ENCODE results near the gene CYB561D1. TPM values are rescaled to one million over a fixed set of nuclear protein-coding genes. Genes with fewer than 3 reads are reported as not detected.

The CYB561D1 gene
- total RNA-seq, 1 experiment from 2014 or later = 5.7 TPM

GRCh38 chr1:109504974-109505373, 11.1 kb downstream of the CYB561D1 start:
- no TSS peak for BruUV-seq (replicated peaks)
- no peak overlapping the region for H3K4me3 ChIP-seq (ENCODE audit: low read depth, low read length, poor library complexity, severe bottlenecking)
- no peak for TF ChIP-seq EZH2 (IDR thresholded peaks at IDR 0.05; ENCODE audit: borderline replicate concordance, low read depth, low read length, poor library complexity, severe bottlenecking)
- TF ChIP-seq CTCF (conservative IDR thresholded peaks at IDR 0.05; ENCODE audit: low read depth, low read length) = no peak
- peaks cover 1% of the 10 kb centered on the region for H3K4me1 ChIP-seq (ENCODE audit: insufficient read depth, low read length, poor library complexity, severe bottlenecking)
- no peaks in the 10 kb centered on the region for H3K27me3 ChIP-seq (replicated peaks; ENCODE audit: insufficient read depth, low read depth, low read length, poor library complexity)
- no peak overlapping the region for H3K27ac ChIP-seq (ENCODE audit: low read depth, low read length, poor library complexity, severe bottlenecking)
- DNase-seq (ENCODE audit: low spot score) = no peak
- ChIA-PET CTCF (no interaction called here), POLR2A (ENCODE audit: low non-redundant PET) (no interaction called here)
- no peaks in the 10 kb centered on the region for H3K36me3 ChIP-seq (ENCODE audit: insufficient read depth, low read length, poor library complexity, severe bottlenecking)
- no peaks in the 10 kb centered on the region for H3K9me3 ChIP-seq (ENCODE audit: low read depth, low read length, poor library complexity, severe bottlenecking)
- intact Hi-C loops (cut with micrococcal nuclease; ENCODE audit: unreplicated experiment) = no loop called here

GRCh38 chr1:109508001-109508872, 14.3 kb downstream of the CYB561D1 start:
- BruUV-seq (replicated peaks) = no TSS peak

GRCh38 chr1:109508873-109509175, 14.9 kb downstream of the CYB561D1 start:
- peak overlapping the region; percentile 57 for H3K4me3 ChIP-seq (ENCODE audit: low read depth, low read length, poor library complexity, severe bottlenecking)
- BruUV-seq (replicated peaks) = no TSS peak
- intact Hi-C loops (cut with micrococcal nuclease; ENCODE audit: unreplicated experiment) = no loop called here

More at GRCh38 chr1:109508001-109508872, 14.3 kb downstream of the CYB561D1 start:
- Histone ChIP-seq H3K27ac (ENCODE audit: low read depth, low read length, poor library complexity, severe bottlenecking) (no peak overlapping the region), H3K4me1 (ENCODE audit: insufficient read depth, low read length, poor library complexity, severe bottlenecking) (peaks cover 7% of the 10 kb centered on the region), H3K9me3 (ENCODE audit: low read depth, low read length, poor library complexity, severe bottlenecking) (no peaks in the 10 kb centered on the region), H3K4me3 (ENCODE audit: low read depth, low read length, poor library complexity, severe bottlenecking) (no peak overlapping the region), H3K36me3 (ENCODE audit: insufficient read depth, low read length, poor library complexity, severe bottlenecking) (no peaks in the 10 kb centered on the region), H3K27me3 (replicated peaks; ENCODE audit: insufficient read depth, low read depth, low read length, poor library complexity) (no peaks in the 10 kb centered on the region)
- no peak for DNase-seq (ENCODE audit: low spot score)
- no peak for TF ChIP-seq EZH2 (IDR thresholded peaks at IDR 0.05; ENCODE audit: borderline replicate concordance, low read depth, low read length, poor library complexity, severe bottlenecking)
- TF ChIP-seq CTCF (conservative IDR thresholded peaks at IDR 0.05; ENCODE audit: low read depth, low read length) = no peak
- ChIA-PET POLR2A (ENCODE audit: low non-redundant PET) (no interaction called here), CTCF (interaction anchor here (0.7 to 1.7 kb wide), 2 partner anchors 18 to 24 kb away, joined by 3 to 5 read pairs; no protein-coding TSS in a partner anchor)
- intact Hi-C loops (cut with micrococcal nuclease; ENCODE audit: unreplicated experiment) = no loop called here

More at GRCh38 chr1:109508873-109509175, 14.9 kb downstream of the CYB561D1 start:
- H3K9me3 ChIP-seq (ENCODE audit: low read depth, low read length, poor library complexity, severe bottlenecking) = no peaks in the 10 kb centered on the region
- no peak for TF ChIP-seq EZH2 (IDR thresholded peaks at IDR 0.05; ENCODE audit: borderline replicate concordance, low read depth, low read length, poor library complexity, severe bottlenecking)
- no peak for TF ChIP-seq CTCF (conservative IDR thresholded peaks at IDR 0.05; ENCODE audit: low read depth, low read length)
- POLR2A ChIA-PET (ENCODE audit: low non-redundant PET) = no interaction called here
- no peak for DNase-seq (ENCODE audit: low spot score)
- no peaks in the 10 kb centered on the region for H3K27me3 ChIP-seq (replicated peaks; ENCODE audit: insufficient read depth, low read depth, low read length, poor library complexity)
- H3K36me3 ChIP-seq (ENCODE audit: insufficient read depth, low read length, poor library complexity, severe bottlenecking) = no peaks in the 10 kb centered on the region
- no peak overlapping the region for H3K27ac ChIP-seq (ENCODE audit: low read depth, low read length, poor library complexity, severe bottlenecking)
- peaks cover 7% of the 10 kb centered on the region for H3K4me1 ChIP-seq (ENCODE audit: insufficient read depth, low read length, poor library complexity, severe bottlenecking)
- CTCF ChIA-PET = interaction anchor here (0.7 kb wide), 1 partner anchor 23 kb away, joined by 3 read pairs; no protein-coding TSS in a partner anchor
